Stimulated activated CD8-positive, alpha-beta memory T cell treated with anti-CD3 and anti-CD28 coated beads, Interleukin-2, amount 100 ng/mL, for 1 hour (primary cell): Measurements from ENCODE around the gene FLT1.

Experiments
- DNase-seq, 2 donors: peaks; one replicate each; pipeline ENCODE4 v3.0.0-alpha.2; 2020; ENCODE audit warnings: low read depth in 2 of 2

Gene FLT1

GRCh38 chr13:28458051-28458450, 36.9 kb downstream of the FLT1 start:
- no peak for DNase-seq

GRCh38 chr13:28457521-28457920, 37.4 kb downstream of the FLT1 start:
- DNase-seq, result no peak

DNA sequence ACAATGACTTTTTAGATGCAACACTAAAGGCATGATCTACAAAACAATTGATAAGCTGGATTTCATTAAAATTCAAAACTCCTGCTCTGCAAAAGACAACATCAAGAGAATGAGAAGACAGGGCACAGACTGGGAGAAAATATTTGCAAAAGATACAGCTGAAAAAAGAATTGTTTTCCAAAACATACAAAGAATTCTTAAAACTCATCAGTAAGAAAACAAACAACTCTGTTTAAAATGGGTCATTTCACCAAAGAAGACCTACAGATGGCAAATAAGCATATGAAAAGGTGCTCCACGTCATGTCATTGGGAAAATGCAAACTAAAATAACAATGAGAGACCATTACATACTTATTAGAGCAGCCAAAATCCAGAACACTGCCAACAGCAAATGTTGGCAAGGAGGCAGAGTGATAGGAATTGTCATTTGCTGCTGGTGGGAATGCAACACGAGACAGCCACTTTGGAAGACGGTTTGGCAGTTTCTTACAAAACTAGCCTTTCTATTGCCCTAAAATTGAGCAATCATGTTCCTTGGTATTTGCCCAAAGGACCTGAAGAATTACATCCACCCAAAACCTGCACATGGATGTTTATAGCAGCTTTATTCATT, 39.2 kb downstream of the FLT1 start:
- DNase-seq, result no peak

GRCh38 chr13:28452755-28453154, 42.2 kb downstream of the FLT1 start:
- no peak for DNase-seq

- DNase-seq, result no peak
These were observed 43.3 kb downstream of the FLT1 start for GRCh38 chr13:28451482-28452217.

DNA sequence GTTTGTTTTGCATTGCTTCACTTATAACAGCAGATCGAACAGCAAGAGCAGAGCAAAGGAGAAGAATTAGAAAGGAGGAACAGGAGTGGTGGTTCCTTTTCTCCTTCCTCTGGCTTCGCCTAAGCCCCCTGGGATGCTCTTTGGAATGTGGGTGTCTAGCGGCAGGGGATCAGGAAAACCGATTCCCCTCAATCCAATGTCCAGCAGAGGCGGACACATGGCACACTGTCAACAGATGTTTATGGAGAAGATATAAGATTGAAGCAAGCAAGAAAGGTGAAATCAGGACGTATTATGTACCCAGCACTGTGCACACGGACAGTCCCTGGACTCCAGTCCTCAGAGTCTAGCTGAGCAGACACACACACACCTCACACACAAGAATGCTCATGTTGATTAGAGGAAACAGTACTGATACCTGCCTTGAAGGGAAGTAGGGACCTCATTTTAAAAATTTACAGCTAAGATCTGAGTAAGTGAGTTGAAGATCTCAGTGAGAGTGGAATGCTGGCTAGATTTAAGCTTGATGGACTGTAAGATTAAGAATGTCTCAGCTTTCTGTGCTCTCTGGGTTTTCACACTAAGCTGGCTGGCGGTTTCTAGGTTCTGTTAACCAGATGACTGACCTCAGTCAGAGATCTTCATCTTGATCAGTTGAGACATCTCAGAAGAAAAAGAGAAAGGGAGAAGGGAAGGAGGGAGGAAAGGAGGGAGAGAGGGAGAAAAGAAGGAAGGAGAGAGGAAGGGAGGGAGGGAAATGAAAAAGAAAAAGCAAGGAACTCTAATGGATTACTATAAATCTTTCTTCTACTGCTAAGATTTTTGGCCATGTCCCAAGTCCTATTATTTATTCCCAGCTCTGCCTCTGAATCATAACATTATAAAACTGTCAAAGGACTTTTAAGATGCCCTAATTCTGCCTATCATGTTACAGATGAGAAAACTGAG, 44.8 kb downstream of the FLT1 start:
- DNase-seq, result no peak

GRCh38 chr13:28448651-28449358, 46.1 kb downstream of the FLT1 start:
- no peak for DNase-seq

DNA sequence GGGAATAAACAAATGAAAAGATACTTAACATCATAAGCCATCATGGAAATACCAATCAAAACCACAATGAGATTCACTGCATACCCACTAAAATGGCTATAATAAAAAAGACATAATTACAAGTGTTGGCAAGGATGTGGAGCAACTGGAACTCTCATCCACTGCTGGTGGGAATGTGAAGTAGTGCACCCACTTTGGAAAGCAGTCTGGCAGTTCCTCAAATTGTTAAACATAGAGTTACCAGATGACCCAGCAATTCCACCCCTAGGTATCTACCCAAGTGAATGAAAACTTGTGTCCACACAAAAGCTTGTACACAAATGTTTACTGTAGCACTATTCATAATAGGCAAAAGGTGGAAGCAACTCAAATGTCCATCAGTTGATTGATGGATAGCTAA, 46.9 kb downstream of the FLT1 start:
- DNase-seq, result no peak

- no peak for DNase-seq
These were observed 47.7 kb downstream of the FLT1 start for GRCh38 chr13:28447206-28447605.

DNA sequence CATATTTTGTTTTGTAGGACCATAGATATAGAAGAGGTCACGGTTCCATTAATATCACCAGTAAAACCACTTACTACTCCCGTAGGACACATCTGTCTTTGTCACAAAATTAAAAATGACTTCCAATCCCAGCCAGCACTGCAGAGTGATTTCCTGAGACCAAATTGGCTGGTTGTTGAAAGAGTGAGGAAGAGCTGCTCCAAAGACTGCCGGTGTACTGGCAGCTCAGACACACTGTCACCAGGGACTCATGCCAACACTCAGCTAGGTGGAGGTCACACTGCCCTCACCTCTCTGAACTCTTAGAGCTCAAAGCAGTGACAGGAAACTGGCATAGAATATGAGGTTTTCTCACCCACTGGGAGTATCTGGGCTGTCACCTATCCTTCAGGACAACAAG, 52.1 kb downstream of the FLT1 start:
- no peak for DNase-seq

- DNase-seq, result no peak
These were observed 53.4 kb downstream of the FLT1 start for GRCh38 chr13:28441529-28441928.

- DNase-seq, result no peak
These were observed 54.0 kb downstream of the FLT1 start for GRCh38 chr13:28440774-28441504.

DNA sequence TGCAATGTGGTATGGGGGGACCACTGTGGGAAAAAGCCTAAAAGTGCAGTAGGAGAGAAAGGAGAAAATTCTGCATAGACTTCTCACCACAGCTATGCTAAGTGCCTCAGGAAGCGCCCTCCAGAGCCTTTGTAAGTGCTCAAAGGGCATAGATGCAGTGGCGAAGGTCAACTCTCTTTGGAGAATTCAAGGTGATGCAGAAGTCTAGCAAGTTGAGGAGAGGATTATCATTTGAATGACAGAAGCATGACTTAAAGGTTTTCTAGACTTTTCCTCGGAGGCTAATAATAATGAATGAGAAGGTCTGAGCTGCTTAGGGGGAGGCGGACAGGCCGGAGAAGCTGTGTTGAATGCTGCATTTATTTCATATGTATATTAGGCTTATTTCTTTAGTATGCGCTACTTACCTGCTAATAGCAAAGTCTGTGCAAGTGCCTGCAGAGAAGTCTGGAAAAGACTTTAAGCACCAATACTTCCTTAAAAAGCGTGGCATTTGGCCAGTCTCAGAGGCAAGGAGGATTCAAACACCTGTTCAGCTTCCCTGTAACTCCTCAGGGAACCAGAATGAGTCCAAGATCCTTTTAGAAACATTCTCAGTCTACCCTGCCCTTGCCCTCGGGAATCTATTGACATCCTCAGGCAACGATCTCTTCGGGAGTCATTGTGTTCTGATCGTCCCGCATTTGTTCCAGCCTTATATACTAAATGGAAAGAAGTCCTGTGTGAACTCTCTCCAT, 56.2 kb downstream of the FLT1 start:
- no peak for DNase-seq

GRCh38 chr13:28438067-28438466, 56.9 kb downstream of the FLT1 start:
- DNase-seq, result no peak

DNA sequence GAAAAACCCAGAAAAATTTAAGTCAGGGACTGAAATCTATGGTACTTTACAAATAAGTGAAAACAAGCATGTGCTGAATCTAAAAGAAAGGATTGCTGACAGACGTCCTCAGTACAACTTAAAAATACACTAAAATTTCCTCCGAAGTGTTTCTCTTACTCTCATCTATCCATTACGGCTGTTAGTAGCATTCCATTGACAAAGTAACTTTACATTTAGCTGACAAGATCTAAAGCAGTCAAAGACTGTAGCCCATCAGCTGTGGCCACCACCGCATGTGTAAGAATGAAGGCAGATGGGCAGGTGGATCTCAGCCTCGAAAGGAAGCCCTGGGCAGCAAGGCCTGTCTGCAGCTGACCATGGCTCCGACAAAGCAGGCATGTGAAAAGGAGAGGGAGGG, 59.0 kb downstream of the FLT1 start:
- no peak for DNase-seq

GRCh38 chr13:28434926-28435325, 60.0 kb downstream of the FLT1 start:
- DNase-seq, result no peak

- no peak for DNase-seq
These were observed 61.9 kb downstream of the FLT1 start for GRCh38 chr13:28432816-28433560.

DNA sequence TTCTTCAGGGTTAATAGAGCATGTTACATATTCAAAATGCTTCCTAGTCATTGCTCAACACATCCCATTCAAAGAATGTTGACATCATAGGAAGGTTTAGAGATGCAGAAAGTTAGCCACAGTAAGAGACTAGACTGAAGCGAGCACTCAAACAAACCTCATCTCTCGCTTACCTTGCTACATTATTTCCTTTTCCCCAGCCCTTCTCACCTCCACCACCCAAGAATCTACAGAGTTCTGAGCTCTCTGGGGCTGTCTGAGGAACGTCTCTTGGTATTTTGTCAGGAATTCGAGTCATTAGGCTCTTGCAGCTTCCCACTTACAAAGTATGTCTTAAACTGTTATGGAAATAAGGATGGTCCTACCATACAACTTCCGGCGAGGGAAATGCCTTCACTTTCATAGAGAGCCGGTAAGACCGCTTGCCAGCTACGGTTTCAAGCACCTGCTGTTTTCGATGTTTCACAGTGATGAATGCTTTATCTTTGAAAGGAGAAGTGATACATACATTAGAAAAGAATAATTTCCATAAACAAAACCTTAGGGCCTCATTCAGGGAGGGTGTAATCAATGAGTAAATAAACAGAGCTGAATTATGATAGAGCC, 65.1 kb downstream of the FLT1 start:
- DNase-seq, result no peak

- no peak for DNase-seq
These were observed 65.8 kb downstream of the FLT1 start for GRCh38 chr13:28429096-28429495.
